ENCODE data around the gene SLC25A51.
A peak's percentile ranks its signal among the peaks of the same experiment; 100 is the strongest.

Gene SLC25A51, protein sequence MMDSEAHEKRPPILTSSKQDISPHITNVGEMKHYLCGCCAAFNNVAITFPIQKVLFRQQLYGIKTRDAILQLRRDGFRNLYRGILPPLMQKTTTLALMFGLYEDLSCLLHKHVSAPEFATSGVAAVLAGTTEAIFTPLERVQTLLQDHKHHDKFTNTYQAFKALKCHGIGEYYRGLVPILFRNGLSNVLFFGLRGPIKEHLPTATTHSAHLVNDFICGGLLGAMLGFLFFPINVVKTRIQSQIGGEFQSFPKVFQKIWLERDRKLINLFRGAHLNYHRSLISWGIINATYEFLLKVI

DNA sequence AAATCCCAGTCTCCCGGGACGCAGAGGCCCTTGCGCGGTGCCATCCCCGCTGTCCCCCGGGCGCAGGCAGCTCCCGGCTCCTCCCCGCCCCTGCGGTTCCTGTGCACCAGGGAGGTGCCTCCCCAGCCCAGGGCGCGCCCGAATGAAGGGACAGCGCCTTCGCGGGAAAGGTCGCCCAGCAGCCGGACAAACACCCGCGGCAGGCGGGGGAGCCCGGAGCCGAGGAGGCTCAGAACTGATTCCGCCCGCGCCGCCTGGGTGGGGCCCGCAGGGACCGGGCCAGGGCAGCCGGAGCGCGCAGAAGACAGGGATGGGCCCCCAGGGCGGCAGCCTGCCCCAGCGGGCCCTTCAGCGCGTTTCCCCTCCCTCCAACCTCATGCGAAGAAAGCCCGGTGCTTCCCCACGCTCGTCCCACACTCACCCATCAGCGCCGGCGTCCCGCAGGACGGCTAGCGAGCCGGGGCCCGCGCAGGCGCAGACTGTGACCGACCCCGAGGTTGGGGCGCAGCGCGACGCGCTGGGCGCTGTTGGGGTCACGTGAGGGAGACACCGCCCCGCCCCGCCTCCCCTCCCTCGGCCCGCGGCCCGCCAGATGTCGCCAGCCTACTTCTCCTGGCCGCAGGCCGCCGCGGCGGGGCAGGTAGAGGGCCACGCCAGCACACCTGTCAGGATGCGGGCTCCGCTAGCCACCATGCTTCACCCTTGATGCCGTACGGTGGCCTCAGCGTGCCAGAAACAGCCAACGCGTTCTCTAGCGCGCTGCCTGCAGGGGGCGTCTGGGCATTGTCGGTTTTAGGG, at the start of gene SLC25A51:
Gene SLC25A51 (minus strand): TSS at position 481 of the 798 bp plus-strand sequence. CDS start 15,577 bp downstream, outside the sequence.
- peak; percentile 93 for DNase-seq (ENCODE audit: low read depth in 2 of 2)

DNA sequence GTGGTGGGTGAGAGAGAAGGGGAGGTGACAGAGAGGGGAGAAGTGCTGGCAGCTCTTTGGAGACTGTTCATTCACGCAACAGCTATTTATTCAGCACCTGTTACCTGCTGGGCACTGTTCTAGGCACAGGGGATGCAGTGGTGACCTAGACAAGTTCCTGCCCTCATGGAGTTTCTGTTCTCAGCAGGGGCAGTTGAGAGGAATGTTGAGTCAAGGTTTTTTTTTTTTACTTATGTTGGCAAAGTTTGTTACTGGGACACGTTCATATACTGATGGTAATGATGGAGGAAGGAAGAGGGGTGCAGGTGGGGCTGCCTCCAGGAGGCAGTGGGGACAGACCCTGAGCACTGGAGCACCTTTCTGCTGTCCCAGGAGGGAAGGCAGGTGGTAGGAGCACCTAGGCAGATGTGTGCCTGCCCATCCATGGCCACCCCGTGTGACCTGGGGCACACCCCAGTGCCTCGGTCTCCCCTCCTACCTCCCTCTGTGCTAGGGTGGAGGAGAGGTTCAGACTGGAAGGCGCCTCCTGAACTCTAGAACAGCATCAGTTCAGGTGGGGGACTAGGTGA, 49.4 kb upstream of the SLC25A51 start:
- DNase-seq (ENCODE audit: low read depth in 2 of 2): no peak

DNA sequence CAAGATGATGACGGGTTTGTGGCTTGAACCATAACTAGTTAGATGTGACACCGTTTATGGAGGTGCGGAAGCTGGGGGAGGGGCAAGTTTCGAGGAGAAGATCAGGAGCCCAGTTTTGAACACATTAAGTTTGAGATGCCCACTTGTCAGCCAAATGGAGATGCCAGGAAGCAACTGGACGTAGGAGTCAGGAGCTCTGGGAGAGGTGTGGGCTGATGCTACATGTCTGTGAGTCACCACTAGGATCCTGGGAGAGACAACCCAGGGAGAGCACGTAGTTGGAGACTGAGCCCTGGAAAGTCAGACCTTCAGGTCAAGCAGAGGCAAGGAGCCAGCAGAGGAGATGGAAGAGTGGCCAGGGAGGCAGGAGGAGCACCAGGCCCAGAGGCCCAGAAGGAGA, 48.8 kb upstream of the SLC25A51 start:
- no peak for DNase-seq (ENCODE audit: low read depth in 2 of 2)

DNA sequence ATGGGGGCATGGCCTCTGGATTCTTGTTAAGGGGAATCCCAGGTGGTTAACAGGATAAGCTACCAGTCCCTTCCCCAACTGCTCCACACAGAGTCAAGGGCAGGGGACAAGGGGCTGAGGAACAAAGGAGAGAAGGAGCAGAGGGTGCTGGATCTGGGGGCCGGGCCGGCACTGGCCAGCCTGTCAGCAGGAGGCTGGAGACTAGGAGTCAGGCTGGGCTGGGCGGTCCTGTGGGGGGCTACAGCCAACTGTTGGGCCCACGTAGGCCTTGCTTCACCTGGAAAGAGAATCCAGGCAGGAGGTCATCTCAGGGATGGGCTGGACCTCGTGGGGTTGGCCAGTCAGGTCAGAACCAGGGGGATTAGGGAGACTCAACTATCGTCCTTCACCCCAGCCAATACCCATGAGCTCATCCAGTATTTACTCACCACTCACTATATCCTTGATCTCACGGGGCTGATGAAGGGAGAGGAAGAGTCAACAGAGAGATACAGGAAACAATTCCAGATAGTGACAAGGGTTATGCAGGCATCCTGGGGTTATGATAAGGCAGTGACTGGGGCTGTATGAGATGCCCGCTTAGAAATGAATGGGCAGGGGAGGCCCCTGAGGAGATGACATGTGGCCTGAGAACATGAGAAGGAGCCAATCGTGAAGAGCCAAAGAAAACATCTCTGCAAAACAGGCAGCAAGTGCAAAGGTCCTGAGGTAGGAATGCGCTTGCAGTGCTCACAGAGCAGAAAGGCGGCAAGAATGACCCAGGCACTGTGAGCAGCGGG, 47.9 kb upstream of the SLC25A51 start:
- no peak for DNase-seq (ENCODE audit: low read depth in 2 of 2)

DNA sequence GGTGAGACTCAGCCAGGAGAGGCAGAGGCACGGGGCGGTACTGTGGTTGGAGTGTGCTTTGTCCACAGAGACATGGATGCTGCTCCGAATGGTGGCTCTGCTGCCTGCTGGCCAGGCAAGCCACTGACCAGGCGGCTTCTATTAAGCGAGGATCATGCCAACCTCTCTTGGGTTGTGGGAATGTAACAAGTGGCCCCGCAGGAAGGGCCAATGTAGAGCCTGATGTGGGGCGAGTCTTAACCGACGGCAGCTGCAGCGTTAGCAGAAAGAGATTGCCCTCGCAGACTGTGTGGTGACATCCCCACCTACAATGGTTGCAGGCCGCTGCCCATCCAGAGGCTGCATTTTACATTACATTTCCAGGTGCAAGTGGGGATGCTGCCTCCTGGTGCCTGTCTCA, 46.6 kb upstream of the SLC25A51 start:
- DNase-seq (ENCODE audit: low read depth in 2 of 2): no peak

DNA sequence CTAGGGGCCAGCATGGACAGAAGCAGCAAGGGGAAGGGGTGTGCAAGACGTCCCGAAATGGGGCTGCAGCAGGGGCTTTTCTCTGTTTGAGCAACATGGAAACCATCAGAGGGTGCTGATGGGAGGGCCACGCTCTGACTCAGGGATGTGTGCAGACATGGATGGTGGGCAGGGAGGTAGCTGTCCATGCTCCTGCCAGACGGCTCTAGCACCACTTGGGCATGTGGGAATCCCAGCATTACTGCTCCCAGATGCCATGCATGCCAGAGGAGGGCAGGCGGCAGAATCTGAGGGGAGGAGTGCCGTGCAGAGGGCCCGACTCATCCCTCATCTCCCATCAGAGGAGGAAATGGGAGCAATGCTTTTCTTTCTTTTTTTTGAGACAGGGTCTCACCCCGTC, 45.6 kb upstream of the SLC25A51 start:
- DNase-seq (ENCODE audit: low read depth in 2 of 2): no peak

DNA sequence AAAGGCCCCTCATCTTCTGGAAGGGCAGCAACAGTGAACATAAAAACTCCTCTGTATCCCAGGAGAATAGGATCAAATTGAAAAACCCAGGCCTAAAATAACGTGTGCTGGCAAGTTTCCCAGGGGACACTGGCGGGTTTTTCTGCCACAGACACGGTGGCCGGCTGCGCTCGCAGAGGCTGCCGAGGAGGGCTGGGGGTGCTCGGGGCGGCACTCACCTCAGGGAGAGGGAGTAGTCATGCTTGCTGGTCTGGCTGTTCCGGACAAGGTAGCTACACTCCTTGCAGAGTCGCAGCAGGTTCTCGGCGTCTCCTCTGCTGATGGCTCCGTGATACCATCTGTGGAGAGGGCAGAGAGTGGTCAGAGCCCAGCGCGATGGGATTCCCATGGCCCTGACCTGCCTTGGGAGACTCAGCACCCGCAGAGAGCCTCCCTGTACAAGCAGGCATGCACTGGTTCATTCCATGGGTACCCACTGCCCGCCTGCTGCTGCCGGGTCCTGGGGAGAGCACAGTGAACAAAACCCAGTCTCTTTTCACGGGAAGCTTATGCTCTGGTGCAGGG, 44.6 kb upstream of the SLC25A51 start:
- DNase-seq (ENCODE audit: low read depth in 2 of 2): no peak

DNA sequence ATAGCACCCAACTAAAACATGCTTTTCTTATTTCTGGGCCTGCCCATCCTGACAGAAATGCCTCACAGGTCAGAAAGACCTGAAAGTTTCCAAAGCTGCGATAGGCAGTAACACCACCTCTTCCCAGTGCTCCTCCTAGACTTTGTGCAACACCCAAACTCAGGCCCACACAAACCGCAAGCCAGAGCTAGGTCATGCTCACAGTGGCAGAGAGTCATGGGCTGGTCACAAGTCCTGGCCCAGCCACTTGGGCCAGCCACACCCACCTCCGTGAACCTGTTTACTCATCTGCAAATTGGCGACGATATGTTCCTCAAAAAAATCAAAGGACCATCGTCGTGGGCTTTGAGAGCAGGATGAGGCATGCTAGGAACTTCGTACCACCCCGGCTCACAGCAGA, 44.0 kb upstream of the SLC25A51 start:
- DNase-seq (ENCODE audit: low read depth in 2 of 2): no peak

DNA sequence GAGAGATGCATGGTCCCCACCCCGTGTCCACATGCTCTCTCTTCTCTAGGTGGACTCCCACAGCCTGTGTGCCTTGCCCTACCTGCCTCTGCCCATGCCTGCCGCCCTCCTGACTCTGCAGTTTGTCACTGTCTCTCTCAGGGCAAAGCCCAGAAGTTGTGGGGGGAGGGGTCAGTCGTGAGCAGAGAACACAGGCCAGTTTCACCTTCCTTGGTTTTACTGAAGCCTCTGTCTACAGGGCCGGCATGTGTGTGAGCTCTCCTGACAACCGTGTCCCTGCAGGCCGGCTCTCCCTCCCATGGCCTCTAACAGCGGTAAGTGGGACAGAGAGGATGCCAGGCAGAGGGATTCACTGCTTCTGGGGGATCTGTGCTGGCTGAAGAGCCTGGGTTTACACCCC, 43.5 kb upstream of the SLC25A51 start:
- no peak for DNase-seq (ENCODE audit: low read depth in 2 of 2)

DNA sequence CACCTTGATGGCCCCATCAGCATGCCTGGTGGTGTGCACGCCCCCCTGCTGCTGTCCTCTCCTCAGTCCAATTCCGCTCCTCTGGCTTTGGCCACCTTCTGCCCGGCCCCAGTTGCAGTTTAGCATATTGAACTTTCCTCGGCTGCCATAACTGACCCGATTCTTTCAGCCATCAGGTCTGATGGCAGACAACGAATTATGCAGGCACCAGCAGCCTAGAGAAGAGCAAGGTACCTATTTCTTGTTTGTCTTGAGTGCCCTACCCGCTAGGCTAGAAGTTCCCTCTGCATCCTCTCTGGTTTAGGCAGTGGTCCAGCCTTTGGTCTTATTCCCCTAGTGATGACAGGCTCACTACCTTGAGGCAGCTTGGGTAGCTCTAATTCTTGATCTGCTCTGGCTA, 43.0 kb upstream of the SLC25A51 start:
- DNase-seq (ENCODE audit: low read depth in 2 of 2): no peak

DNA sequence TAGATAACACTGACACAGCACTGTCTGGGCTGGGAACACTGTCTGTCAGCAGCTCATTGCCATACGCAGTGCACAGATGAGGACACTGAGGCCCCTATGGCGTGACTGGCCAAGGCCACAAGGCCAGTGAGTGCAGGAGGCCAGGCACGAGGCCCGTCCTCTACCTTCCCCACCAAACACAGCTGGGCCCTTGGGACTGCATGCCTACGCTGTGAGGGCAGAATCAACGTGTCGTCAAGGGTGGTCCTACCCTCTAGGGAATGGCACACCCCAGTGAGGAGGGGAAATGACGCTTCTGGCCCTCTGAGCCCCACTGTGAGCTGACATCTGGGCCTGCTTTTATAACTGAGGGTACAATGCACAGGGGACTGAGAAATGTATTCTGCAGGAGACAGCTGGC, 42.1 kb upstream of the SLC25A51 start:
- no peak for DNase-seq (ENCODE audit: low read depth in 2 of 2)

DNA sequence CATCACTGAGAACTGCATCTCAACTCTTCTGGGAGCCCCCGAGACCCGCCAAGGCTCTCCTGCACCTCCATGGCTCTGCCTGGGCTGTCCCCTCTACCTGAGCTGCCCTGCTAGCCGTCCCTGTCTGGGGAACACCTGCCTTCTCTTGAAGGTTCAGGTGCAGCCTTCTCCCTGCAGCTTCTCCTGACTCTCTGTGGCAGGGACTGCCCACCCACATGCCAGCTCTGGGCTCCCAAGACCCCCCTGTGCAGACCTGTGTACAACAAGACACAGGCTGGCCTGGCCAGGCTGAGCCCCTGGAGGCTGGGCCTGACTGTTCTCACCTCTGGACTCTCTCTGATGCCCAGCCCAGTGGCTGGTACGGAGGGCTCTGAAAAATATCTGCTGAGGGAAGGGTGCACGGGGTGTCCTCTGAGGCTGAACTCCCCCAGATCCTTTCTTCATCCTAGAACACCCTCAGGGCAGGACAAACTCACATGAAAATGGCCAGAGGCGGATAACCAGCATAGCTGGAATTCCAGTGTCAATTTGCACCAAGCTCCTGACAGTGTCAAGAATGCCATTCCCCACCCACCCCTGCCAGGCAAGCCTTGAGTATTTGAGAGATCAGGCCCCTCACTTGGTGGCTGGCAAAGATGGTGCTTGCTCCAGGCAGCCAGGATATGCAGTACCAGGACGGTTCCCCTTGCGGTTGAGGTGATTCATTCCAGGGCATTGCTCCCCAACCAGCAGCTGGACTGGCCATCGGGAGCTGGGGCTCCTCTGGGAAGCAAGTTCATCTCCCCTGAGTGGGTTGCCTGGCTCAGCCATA, 40.9 kb upstream of the SLC25A51 start:
- no peak for DNase-seq (ENCODE audit: low read depth in 2 of 2)

DNA sequence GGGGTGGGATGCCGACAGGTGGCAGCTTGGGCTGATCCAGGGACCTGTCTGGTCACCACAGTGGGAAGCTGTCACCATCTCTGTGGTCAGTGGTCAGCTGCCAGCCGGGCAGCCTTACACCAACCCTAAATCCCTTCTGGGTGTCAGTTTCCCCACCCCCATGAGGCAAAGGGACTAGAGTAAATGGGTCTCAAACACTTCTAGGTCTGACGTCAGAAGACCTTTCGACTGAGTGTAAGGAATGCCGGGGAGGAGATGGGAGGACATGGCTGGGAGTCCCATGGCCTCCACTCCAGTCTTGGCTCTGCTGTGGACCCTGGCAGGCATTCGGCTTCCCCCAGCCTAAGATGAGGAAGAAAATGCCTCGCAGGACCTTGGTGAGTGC, 40.3 kb upstream of the SLC25A51 start:
- DNase-seq (ENCODE audit: low read depth in 2 of 2): no peak

DNA sequence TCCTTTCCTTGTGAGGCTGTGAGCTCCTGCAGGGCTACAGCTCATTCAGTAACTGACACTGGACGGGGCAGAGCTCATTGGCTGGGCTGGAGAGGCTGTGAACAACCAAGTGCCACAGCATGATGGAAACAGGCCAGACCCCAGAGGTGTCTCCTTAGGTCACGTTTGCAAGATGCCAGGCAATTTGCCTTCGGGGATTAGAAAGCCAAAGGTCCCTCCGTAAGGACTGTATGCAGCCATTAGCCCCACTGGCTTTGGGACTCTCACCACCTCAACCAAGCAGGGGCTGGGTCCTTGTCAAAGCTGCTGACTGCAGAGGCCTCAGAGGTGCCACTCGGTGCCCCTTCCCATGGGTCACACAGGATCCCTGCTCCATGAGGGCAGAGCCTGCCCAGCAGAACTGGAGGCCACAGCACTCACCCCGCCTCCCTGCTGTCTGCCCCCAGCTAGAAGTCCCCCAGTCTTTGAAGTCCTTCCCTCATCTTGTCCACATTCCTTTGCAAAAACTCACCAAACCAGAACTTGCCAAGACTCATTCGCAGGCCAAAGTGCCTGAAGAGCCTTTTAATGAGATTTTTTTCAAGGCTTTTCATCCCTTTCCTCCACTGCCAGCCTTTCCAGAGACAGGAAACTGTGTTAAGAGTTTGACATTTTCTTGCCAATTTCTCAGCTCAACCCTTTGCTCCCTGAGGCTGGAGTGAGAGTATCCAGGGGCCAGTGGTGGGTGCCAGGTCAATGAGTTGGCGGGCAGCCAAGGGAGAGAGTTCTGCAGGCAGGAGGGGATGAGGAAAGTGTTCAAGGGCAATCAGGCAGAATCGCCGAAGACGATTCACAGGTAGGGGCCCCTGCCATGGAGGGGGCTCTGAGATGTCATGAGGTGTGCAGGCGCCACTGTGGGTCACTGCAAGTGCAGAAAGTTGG, 39.7 kb upstream of the SLC25A51 start:
- DNase-seq (ENCODE audit: low read depth in 2 of 2): no peak

DNA sequence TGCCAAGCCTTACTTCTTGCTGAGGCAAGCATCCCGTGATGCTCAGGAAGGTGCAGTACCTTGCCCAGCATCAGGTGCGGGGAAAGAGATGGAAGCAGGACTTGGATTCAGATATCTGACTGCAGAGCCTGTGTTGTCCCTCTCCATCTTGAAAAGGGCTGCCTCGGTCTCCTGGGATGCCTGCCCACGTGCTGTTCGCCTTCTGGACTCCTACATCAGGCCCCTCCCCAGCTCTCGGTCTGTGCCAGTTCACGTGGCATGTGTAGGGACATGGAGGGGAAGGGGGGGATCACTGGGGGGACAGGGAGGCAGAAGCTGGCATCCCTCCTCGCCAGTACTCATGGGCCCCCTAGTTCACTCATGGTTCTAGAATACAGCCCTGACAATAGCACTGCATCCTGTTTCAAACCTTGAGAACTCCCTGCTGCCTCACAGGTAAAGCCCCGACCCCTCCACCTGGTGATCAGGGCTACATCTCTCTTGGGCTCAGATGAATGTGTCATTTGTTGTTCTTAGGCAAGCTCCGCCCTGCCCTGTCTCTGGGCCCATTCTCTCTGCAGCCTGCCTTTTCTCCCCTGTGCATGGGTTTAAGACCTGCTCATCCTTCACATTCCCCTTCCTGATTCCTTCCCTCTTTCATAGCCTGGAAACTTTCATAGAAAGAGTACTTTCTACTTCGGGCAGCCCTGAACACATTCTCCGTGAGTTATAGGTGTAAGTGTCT, 38.9 kb upstream of the SLC25A51 start:
- no peak for DNase-seq (ENCODE audit: low read depth in 2 of 2)

DNA sequence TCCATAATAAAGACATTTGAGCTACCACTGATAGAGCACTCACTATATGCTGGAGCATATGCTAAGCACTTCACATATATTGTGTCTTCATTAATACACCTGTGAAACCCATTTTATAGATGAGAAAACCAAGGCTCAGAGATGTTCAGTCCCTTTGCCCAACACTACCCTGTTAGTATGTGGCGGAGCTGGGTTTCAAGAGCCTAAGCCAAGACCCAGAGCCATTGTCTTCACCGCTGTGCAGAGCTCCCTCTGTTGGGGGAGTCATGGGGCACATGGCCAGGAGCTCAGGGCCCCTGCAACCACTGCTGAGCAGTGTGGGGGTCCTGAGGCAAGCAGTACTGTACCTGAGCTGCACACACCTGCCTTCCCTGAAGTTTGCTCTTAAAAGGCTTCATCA, 37.3 kb upstream of the SLC25A51 start:
- no peak for DNase-seq (ENCODE audit: low read depth in 2 of 2)

DNA sequence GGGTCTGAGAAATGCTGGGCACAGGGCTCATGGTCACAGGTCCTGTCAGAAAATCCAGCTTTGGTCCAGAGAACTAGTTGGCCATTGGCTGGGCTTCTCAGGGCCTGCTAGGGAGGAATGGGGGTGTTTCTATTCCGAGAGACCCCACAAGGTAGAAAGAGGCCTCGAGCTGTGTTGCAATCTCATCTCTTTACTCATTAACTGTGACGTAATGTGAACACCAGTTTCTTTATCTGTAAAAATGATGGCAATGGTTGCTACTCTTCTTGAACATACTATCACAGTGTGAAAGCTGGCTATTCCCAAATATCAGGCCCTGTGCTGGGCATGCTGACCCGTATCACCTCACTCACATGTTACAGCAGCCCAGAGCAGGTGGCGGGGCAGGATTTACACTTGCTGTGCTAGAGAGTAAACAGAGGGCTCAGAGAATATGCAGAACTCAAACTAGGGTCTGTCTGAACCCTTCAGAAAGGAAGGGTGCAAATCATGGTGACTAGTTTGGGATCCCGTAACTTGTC, 35.7 kb upstream of the SLC25A51 start:
- no peak for DNase-seq (ENCODE audit: low read depth in 2 of 2)

DNA sequence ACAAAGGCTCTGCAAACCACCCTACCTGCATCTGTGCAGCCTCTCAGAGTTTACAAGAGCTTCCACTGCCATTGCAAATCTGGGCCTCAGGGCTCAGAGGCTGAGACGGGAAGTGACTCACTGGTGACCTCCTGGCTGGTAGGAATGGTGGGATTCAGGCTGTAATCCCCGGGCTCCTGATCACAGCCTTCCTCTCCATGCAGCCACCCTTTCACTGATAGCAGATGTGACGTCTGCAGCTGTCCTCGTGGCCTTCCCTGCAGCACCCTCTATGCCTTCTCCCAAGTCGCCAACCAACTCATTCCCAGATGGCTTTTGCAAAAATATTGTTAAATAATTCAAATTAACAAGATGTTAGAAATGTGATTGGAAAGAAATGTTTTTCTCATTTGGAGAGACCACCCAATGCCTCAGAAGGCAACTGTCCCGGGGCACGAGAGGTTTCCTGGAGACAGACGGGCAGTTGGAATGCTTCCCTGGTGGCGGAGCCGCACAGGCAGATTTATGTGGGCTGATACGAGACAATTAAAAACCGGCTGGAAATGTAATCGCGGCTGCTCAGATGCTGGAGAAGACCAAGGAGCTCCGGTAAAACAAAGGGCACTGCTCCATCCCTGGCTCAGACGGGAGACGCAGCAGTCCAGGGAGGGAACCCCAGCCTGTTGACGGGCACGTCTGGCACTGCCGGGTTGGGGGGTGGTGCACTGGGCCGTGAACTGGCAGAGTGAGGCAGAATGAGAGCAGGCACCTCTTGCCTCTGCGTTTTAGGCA, 34.4 kb upstream of the SLC25A51 start:
- no peak for DNase-seq (ENCODE audit: low read depth in 2 of 2)

All from stimulated activated CD8-positive, alpha-beta memory T cell treated with anti-CD3 and anti-CD28 coated beads, Interleukin-7, amount 100 ng/mL, for 1 hour (primary cell).